Uterus (tissue), 4 donors: ENCODE data around the gene ZNF891. TPM values are rescaled to one million over a fixed set of nuclear protein-coding genes. Genes with fewer than 3 reads are reported as not detected.

ENCODE experiments used
- DNase-seq, 2 donors: peaks; one replicate each; pipeline ENCODE4 v3.0.0-alpha.2; 2019 to 2020
- H3K27ac ChIP-seq, 2 donors: fragments of 200-600 bp; sonication (generic); 1 replicate in 1 of 2; 2 replicates in 1 of 2; pipeline ENCODE4 v1.5.1; 2016 to 2018
- H3K27me3 ChIP-seq, 2 donors: fragments of 200-600 bp; sonication (generic); one replicate each; pipeline ENCODE4 v1.5.1; 2018 to 2019; ENCODE audit warnings: control low read depth in 1 of 2
- H3K36me3 ChIP-seq, 2 donors: fragments of 200-600 bp; sonication (generic); one replicate each; pipeline ENCODE4 v1.5.1; 2019; ENCODE audit warnings: control low read depth in 1 of 2
- H3K4me1 ChIP-seq, 2 donors: fragments of 200-600 bp; sonication (generic); one replicate each; pipeline ENCODE4 v1.5.1; 2018 to 2019; ENCODE audit warnings: control low read depth in 1 of 2
- H3K4me3 ChIP-seq, 2 donors: fragments of 200-600 bp; sonication (generic); 1 replicate in 1 of 2; 2 replicates in 1 of 2; pipeline ENCODE4 v1.5.1; 2018 to 2019; ENCODE audit warnings: mild to moderate bottlenecking in 1 of 2
- H3K9me3 ChIP-seq, 2 donors: fragments of 200-600 bp; sonication (generic); one replicate each; pipeline ENCODE4 v1.5.1; 2019; ENCODE audit warnings: control low read depth in 1 of 2
- CTCF ChIP-seq, 4 experiments: fragments of 200-600 bp in 2 of 4; fragments of 450-650 bp in 2 of 4; sonication (generic) in 2 of 4; IDR thresholded peaks; one replicate each; pipeline ENCODE4 v1.5.1; 2016 to 2019; ENCODE audit warnings: antibody characterized with exemption in 4 of 4, mild to moderate bottlenecking in 2 of 4, moderate library complexity in 1 of 4
- POLR2A ChIP-seq, 2 donors: fragments of 450-650 bp; IDR thresholded peaks; one replicate each; pipeline ENCODE4 v1.6.1; 2016; ENCODE audit warnings: antibody characterized with exemption in 2 of 2, mild to moderate bottlenecking in 1 of 2, moderate library complexity in 1 of 2
- intact Hi-C: fragments of 100-400 bp; cut with DNase I; formaldehyde crosslinking; loops from one replicate; pipeline ENCODE4 v1.15.1; 2023; ENCODE audit warnings: low total_unique reads
- total RNA-seq, 4 donors: library from RNA; depleted of rRNA in 3 of 4; stranded (reverse); fragments of >200 nt in 3 of 4; gene quantifications; one replicate each; pipeline versions ENCODE4 v1.1.0 to v1.2.4, GENCODE V29; 2014 to 2023
- donor health status: DM: yes; HTN: yes; CAD: no.

The ZNF891 gene
- total RNA-seq, 4 donors from 2014 or later, result 4.1 to 9.8 (median 6.8) TPM

DNA sequence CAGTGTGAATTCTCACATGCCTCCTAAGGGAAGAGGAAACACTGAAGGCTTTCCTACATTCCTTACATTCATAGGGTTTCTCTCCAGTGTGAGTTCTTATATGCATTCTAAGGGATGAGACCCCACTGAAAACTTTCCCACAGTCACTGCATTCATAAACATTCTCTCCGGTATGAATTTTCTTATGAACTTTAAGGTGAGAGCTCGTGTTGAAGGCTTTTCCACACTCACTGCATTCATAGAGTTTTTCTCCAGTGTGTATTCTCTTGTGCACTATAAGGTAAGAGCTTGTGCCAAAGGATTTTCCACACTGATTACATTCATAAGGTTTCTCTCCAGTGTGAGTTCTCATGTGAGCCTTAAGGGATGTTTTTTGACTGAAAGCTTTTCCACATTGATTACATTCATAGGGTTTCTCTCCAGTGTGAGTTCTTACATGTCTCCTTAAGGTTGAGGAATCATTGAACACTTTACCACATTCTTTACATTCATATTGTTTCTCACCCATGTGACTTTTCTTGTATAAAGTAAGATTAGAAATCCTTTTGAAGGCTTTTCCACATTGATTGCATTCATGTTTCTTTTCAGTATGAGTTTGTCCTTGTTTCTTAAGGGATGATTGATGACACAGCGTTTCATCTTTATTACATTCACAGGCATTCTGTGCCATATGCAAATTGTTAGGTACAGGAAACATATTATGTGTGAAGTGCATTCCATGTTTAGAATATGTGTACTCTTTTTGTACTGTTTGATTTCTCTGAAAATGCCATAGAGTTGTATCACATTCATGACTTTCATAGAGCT lies 9.5 kb downstream of the ZNF891 start:
- no peak for DNase-seq
- no peaks in the 10 kb centered on the region for H3K4me1 ChIP-seq
- intact Hi-C loops, result no loop called here
- no peak overlapping the region for H3K27ac ChIP-seq
- no peak for TF ChIP-seq POLR2A (IDR thresholded peaks at IDR 0.05)
- TF ChIP-seq CTCF (IDR thresholded peaks at IDR 0.05), result no peak
- H3K36me3 ChIP-seq, result no peaks in the 10 kb centered on the region
- H3K9me3 ChIP-seq, result peaks cover 5 to 98% of the 10 kb centered on the region in 2 donors
- H3K27me3 ChIP-seq, result no peaks in the 10 kb centered on the region
- H3K4me3 ChIP-seq, result no peak overlapping the region

- TF ChIP-seq CTCF (IDR thresholded peaks at IDR 0.05) (no peak), POLR2A (IDR thresholded peaks at IDR 0.05) (no peak)
- intact Hi-C loops, result no loop called here
- Histone ChIP-seq H3K36me3 (peaks cover 0 to 6% of the 10 kb centered on the region in 2 donors), H3K27me3 (no peaks in the 10 kb centered on the region), H3K9me3 (peaks cover 0 to 99% of the 10 kb centered on the region in 2 donors), H3K27ac (no peak overlapping the region), H3K4me1 (no peaks in the 10 kb centered on the region), H3K4me3 (no peak overlapping the region)
- DNase-seq, result no peak
Measured at GRCh38 chr12:133108150-133108549, 21.9 kb downstream of the ZNF891 start.

DNA sequence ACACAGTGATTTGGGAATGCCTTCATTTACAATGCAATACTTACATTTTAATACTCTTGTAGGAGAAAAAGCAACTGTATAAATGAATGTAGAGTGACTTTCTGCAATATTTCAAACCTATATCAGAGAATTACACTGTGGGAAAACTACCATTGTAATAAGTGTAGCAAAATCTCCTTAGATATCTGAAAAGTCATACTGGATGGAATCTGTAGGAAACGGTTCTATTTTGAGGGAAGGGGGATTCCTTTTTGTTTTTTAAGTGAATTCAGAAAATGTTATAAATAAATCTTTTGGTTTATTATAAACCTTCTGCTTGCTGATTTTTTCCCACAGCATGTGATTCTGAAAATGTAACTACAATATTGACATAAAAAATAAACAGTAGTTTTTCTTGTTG lies 23.0 kb downstream of the ZNF891 start:
- Histone ChIP-seq H3K27me3 (no peaks in the 10 kb centered on the region), H3K9me3 (peaks cover 0 to 98% of the 10 kb centered on the region in 2 donors), H3K4me3 (no peak overlapping the region), H3K4me1 (no peaks in the 10 kb centered on the region), H3K36me3 (peaks cover 0 to 6% of the 10 kb centered on the region in 2 donors), H3K27ac (no peak overlapping the region)
- intact Hi-C loops, result no loop called here
- TF ChIP-seq CTCF (IDR thresholded peaks at IDR 0.05) (no peak), POLR2A (IDR thresholded peaks at IDR 0.05) (no peak)
- no peak for DNase-seq

DNA sequence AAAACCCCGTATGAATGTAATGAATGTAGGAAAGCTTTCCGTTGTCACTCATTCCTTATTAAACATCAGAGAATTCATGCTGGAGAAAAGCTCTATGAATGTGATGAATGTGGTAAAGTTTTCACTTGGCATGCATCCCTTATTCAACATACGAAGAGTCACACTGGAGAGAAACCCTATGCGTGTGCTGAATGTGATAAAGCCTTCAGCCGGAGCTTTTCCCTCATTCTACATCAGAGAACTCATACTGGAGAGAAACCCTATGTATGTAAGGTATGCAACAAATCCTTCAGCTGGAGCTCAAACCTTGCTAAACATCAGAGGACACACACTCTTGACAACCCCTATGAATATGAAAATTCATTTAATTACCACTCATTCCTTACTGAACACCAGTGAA lies 23.8 kb downstream of the ZNF891 start:
- TF ChIP-seq CTCF (IDR thresholded peaks at IDR 0.05) (no peak), POLR2A (IDR thresholded peaks at IDR 0.05) (no peak)
- no peak for DNase-seq
- peaks cover 0 to 6% of the 10 kb centered on the region in 2 donors for H3K36me3 ChIP-seq
- peaks cover 0 to 98% of the 10 kb centered on the region in 2 donors for H3K9me3 ChIP-seq
- no peak overlapping the region for H3K4me3 ChIP-seq
- no peak overlapping the region for H3K27ac ChIP-seq
- no peaks in the 10 kb centered on the region for H3K27me3 ChIP-seq
- intact Hi-C loops, result no loop called here
- no peaks in the 10 kb centered on the region for H3K4me1 ChIP-seq

DNA sequence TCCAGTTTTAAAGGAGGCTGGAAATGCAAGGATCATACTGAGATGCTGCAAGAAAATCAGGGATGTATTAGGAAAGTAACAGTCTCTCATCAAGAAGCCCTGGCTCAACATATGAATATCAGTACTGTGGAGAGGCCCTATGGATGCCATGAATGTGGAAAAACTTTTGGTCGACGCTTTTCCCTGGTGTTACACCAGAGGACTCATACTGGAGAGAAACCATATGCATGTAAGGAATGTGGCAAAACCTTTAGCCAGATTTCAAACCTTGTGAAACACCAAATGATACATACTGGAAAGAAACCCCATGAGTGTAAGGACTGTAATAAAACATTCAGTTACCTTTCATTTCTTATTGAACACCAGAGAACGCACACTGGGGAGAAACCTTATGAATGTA lies 24.5 kb downstream of the ZNF891 start:
- Histone ChIP-seq H3K27ac (no peak overlapping the region), H3K4me1 (no peaks in the 10 kb centered on the region), H3K27me3 (no peaks in the 10 kb centered on the region), H3K4me3 (no peak overlapping the region), H3K36me3 (peaks cover 0 to 6% of the 10 kb centered on the region in 2 donors), H3K9me3 (peaks cover 0 to 98% of the 10 kb centered on the region in 2 donors)
- no peak for TF ChIP-seq CTCF (IDR thresholded peaks at IDR 0.05)
- TF ChIP-seq POLR2A (IDR thresholded peaks at IDR 0.05), result no peak
- intact Hi-C loops, result no loop called here
- DNase-seq, result no peak
